H1 (cell line): Measurements from ENCODE around the gene SGSH. TPM values are rescaled to one million over a fixed set of nuclear protein-coding genes. Genes with fewer than 3 reads are reported as not detected.

Source experiments
- CTCF ChIA-PET: fragments of 300-600 bp; sonication (Branson Sonifier 250); formaldehyde crosslinking; loops from one replicate; lab custom pipeline; 2021; ENCODE audit not compliant: partially characterized antibody; lab: Charles Lee
- POLR2A ChIA-PET: fragments of 300-600 bp; sonication (Branson Sonifier 250); formaldehyde crosslinking; loops from one replicate; lab custom pipeline; 2021; ENCODE audit warnings: inconsistent platforms; ENCODE audit not compliant: partially characterized antibody; lab: Charles Lee
- DNase-seq, 2 experiments: peaks; one replicate each; pipeline versions ENCODE4 v3.0.0 to v3.0.0-alpha.2; 2010 to 2022; ENCODE audit warnings: low spot score in 2 of 2, low read depth in 1 of 2, mixed read lengths in 1 of 2
- FAIRE-seq: peaks from 2 replicates; lab custom pipeline; 2011; peaks lifted over from hg19 to GRCh38; lab: Jason Lieb, UNC
- H2AFZ ChIP-seq: 2 replicates; pipeline ENCODE4 v1.8.1; 2012; ENCODE audit warnings: low read length, inconsistent platforms
- H2AK5ac ChIP-seq: 2 replicates; pipeline ENCODE4 v1.6.1; 2013; ENCODE audit warnings: low read depth, low read length
- H2BK120ac ChIP-seq: replicated peaks from 2 replicates; pipeline ENCODE3; 2013; ENCODE audit warnings: low read depth, low read length, inconsistent platforms
- H2BK12ac ChIP-seq: 2 replicates; pipeline ENCODE4 v1.6.1; 2013; ENCODE audit warnings: low read depth, low read length
- H2BK15ac ChIP-seq: 2 replicates; pipeline ENCODE4 v1.6.1; 2013; ENCODE audit warnings: low read length
- H2BK20ac ChIP-seq: 2 replicates; pipeline ENCODE4 v1.6.1; 2013; ENCODE audit warnings: low read length
- H2BK5ac ChIP-seq: 2 replicates; pipeline ENCODE4 v1.6.1; 2013; ENCODE audit warnings: low read depth, low read length
- H3K14ac ChIP-seq: 2 replicates; pipeline ENCODE4 v1.6.1; 2013; ENCODE audit warnings: inconsistent platforms; ENCODE audit not compliant: insufficient read length
- H3K18ac ChIP-seq: 2 replicates; pipeline ENCODE4 v1.6.1; 2013; ENCODE audit warnings: low read length; ENCODE audit errors: extremely low read depth
- H3K23ac ChIP-seq: 2 replicates; pipeline ENCODE4 v1.6.1; 2013; ENCODE audit warnings: inconsistent platforms; ENCODE audit not compliant: insufficient read length
- H3K23me2 ChIP-seq: 2 replicates; pipeline ENCODE4 v1.6.1; 2013; ENCODE audit warnings: low read depth, low read length
- H3K27ac ChIP-seq: 2 replicates; pipeline ENCODE4 v1.6.1; 2011; ENCODE audit warnings: low read depth, low read length, inconsistent platforms
- H3K27me3 ChIP-seq, 4 experiments: replicated peaks in 1 of 4; 1 replicate in 1 of 4; 2 replicates in 3 of 4; pipeline versions ENCODE4 v1.6.1 to v1.8.1; 2011 to 2013; ENCODE audit warnings: low read length in 3 of 4, mild to moderate bottlenecking in 3 of 4, inconsistent platforms in 2 of 4, mixed read lengths in 2 of 4, moderate library complexity in 1 of 4; ENCODE audit not compliant: control insufficient read depth in 3 of 4, insufficient read depth in 3 of 4; ENCODE audit errors: extremely low read depth in 1 of 4
- H3K36me3 ChIP-seq, 4 experiments: 2 replicates each; pipeline versions ENCODE4 v1.6.1 to v1.8.1; 2011 to 2013; ENCODE audit warnings: mild to moderate bottlenecking in 4 of 4, low read length in 3 of 4, moderate library complexity in 2 of 4, control low read depth in 1 of 4, inconsistent platforms in 1 of 4; ENCODE audit not compliant: insufficient read depth in 4 of 4, control insufficient read depth in 2 of 4
- H3K4ac ChIP-seq: replicated peaks from 2 replicates; pipeline ENCODE3; 2013; ENCODE audit warnings: low read length, low read depth, mixed read lengths, inconsistent platforms; ENCODE audit not compliant: insufficient read length
- H3K4me1 ChIP-seq, 4 experiments: replicated peaks in 1 of 4; 1 replicate in 1 of 4; 2 replicates in 3 of 4; pipeline versions ENCODE4 v1.6.1 to v1.8.1; 2011 to 2013; ENCODE audit warnings: low read length in 3 of 4, inconsistent platforms in 2 of 4, mixed read lengths in 1 of 4; ENCODE audit not compliant: insufficient read depth in 4 of 4, control insufficient read depth in 3 of 4
- H3K4me2 ChIP-seq, 2 experiments: 2 replicates each; pipeline versions ENCODE4 v1.6.1 to v1.8.1; 2011 to 2013; ENCODE audit warnings: low read depth in 2 of 2, low read length in 2 of 2, control low read depth in 1 of 2, inconsistent platforms in 1 of 2, mild to moderate bottlenecking in 1 of 2; ENCODE audit not compliant: insufficient read depth in 1 of 2
- H3K4me3 ChIP-seq, 4 experiments: fragments of 200-600, 300-600 bp in 1 of 4; sonication (generic), shearing (Covaris generic), sonication (Bioruptor Twin) in 1 of 4; 2 replicates each; pipeline versions ENCODE4 v1.5.1 to v1.8.1; 2011 to 2016; ENCODE audit warnings: low read length in 4 of 4, low read depth in 3 of 4, control low read depth in 2 of 4, inconsistent platforms in 2 of 4, mild to moderate bottlenecking in 2 of 4, mixed read lengths in 1 of 4, moderate library complexity in 1 of 4; ENCODE audit not compliant: insufficient read depth in 2 of 4; ENCODE audit errors: extremely low read depth in 1 of 4
- H3K56ac ChIP-seq: replicated peaks from 2 replicates; pipeline ENCODE3; 2013; ENCODE audit warnings: low read depth, mild to moderate bottlenecking, mixed read lengths, low read length, inconsistent platforms; ENCODE audit not compliant: insufficient read length
- H3K79me1 ChIP-seq: 2 replicates; pipeline ENCODE4 v1.6.1; 2013; ENCODE audit warnings: low read depth, low read length, control low read depth
- H3K79me2 ChIP-seq, 2 experiments: 2 replicates each; pipeline versions ENCODE4 v1.6.1 to v1.8.1; 2012 to 2013; ENCODE audit warnings: low read length in 2 of 2, mild to moderate bottlenecking in 2 of 2, inconsistent platforms in 1 of 2; ENCODE audit not compliant: insufficient read depth in 2 of 2, control insufficient read depth in 1 of 2
- H3K9ac ChIP-seq, 4 experiments: replicated peaks in 1 of 4; 1 replicate in 1 of 4; 2 replicates in 3 of 4; pipeline versions ENCODE4 v1.6.1 to v1.8.1; 2011 to 2013; ENCODE audit warnings: low read depth in 3 of 4, low read length in 3 of 4, control low read depth in 2 of 4, mild to moderate bottlenecking in 2 of 4, moderate library complexity in 2 of 4, inconsistent platforms in 1 of 4; ENCODE audit errors: extremely low read depth in 1 of 4
- H3K9me3 ChIP-seq, 2 experiments: 2 replicates each; pipeline versions ENCODE4 v1.6.1 to v1.8.1; 2012 to 2013; ENCODE audit warnings: mild to moderate bottlenecking in 2 of 2, moderate library complexity in 2 of 2, control low read depth in 1 of 2, inconsistent platforms in 1 of 2, low read depth in 1 of 2, low read length in 1 of 2, mixed read lengths in 1 of 2; ENCODE audit not compliant: insufficient read depth in 2 of 2
- H4K20me1 ChIP-seq, 2 experiments: replicated peaks in 1 of 2; 2 replicates each; pipeline versions ENCODE3 to v1.8.1; 2011 to 2013; ENCODE audit warnings: inconsistent platforms in 2 of 2, low read length in 2 of 2, mild to moderate bottlenecking in 1 of 2; ENCODE audit not compliant: insufficient read depth in 2 of 2, control insufficient read depth in 1 of 2
- H4K5ac ChIP-seq: 2 replicates; pipeline ENCODE4 v1.6.1; 2013; ENCODE audit warnings: low read length, low read depth, mixed read lengths, inconsistent platforms; ENCODE audit not compliant: insufficient read length
- H4K8ac ChIP-seq: 2 replicates; pipeline ENCODE4 v1.8.0; 2013; ENCODE audit warnings: mild to moderate bottlenecking, moderate library complexity, low read length, inconsistent platforms; ENCODE audit not compliant: insufficient read depth; ENCODE audit errors: extremely low read depth
- H4K91ac ChIP-seq: replicated peaks from 2 replicates; pipeline ENCODE3; 2013; ENCODE audit warnings: low read length, mixed read lengths, inconsistent platforms; ENCODE audit not compliant: insufficient read length
- ASH2L ChIP-seq: fragments of 200-600, 300-600 bp; sonication (generic); IDR thresholded peaks from one replicate; pipeline ENCODE4 v1.7.1; 2017; ENCODE audit warnings: low read length
- CHD2 ChIP-seq: IDR thresholded peaks from 2 replicates; pipeline ENCODE4 v1.6.1; 2012; ENCODE audit warnings: low read length, improper control_type of control experiment
- GABPA ChIP-seq: IDR thresholded peaks from 2 replicates; pipeline ENCODE4 v1.6.1; 2011; ENCODE audit warnings: mild to moderate bottlenecking, low read length, moderate library complexity, borderline replicate concordance; ENCODE audit not compliant: insufficient read depth
- JUND ChIP-seq: IDR thresholded peaks from 2 replicates; pipeline ENCODE4 v1.6.1; 2011; ENCODE audit warnings: mild to moderate bottlenecking, improper control_type of control experiment, low read length
- POLR2AphosphoS5 ChIP-seq: IDR thresholded peaks from 2 replicates; pipeline ENCODE4 v1.6.1; 2011; ENCODE audit warnings: low read depth, low read length
- POU5F1 ChIP-seq: IDR thresholded peaks from 2 replicates; pipeline ENCODE4 v1.6.1; 2011; ENCODE audit warnings: low read depth, mild to moderate bottlenecking, low read length, moderate library complexity
- RAD21 ChIP-seq, 2 experiments: IDR thresholded peaks in 1 of 2; conservative IDR thresholded peaks in 1 of 2; 2 replicates each; pipeline ENCODE4 v1.6.1; 2011; ENCODE audit warnings: low read depth in 2 of 2, low read length in 2 of 2, improper control_type of control experiment in 1 of 2, inconsistent platforms in 1 of 2, mild to moderate bottlenecking in 1 of 2, moderate library complexity in 1 of 2
- SIRT6 ChIP-seq: IDR thresholded peaks from one replicate; pipeline ENCODE4 v1.7.1; 2012; ENCODE audit warnings: low read length, inconsistent platforms
- SIX5 ChIP-seq: IDR thresholded peaks from 2 replicates; pipeline ENCODE4 v1.6.1; 2011; ENCODE audit warnings: mild to moderate bottlenecking, low read depth, low read length
- SUZ12 ChIP-seq: fragments of 200-600 bp; sonication (generic); IDR thresholded peaks from 2 replicates; pipeline ENCODE4 v1.6.1; 2012; ENCODE audit warnings: mild to moderate bottlenecking, inconsistent platforms, low read length, moderate library complexity, mixed read lengths
- YY1 ChIP-seq: IDR thresholded peaks from 2 replicates; pipeline ENCODE4 v1.6.1; 2011; ENCODE audit warnings: low read depth, mild to moderate bottlenecking, low read length
- WGBS, 2 experiments: shearing (Covaris generic) in 1 of 2; methylation state at CpG; one replicate each; pipeline versions ENCODE4 v1.1.6 to v1.1.7; 2013 to 2015; ENCODE audit warnings: low lambda C conversion rate in 2 of 2, mixed read lengths in 2 of 2, inconsistent platforms in 1 of 2, low coverage in 1 of 2, missing lambda C conversion rate in 1 of 2; ENCODE audit not compliant: insufficient replicate concordance in 2 of 2, insufficient coverage in 1 of 2, insufficient read length in 1 of 2; ENCODE audit errors: extremely low coverage in 1 of 2, missing lambda C conversion rate in 1 of 2; 5-methylcytosine and 5-hydroxymethylcytosine counted together
- polyA plus RNA-seq, 7 experiments: library from polyadenylated mRNA; depleted of rRNA in 3 of 7; stranded (reverse) in 5 of 7; unstranded in 2 of 7; fragments of >200 nt in 5 of 7; fragments of 200-250 nt in 2 of 7; gene quantifications; 1 replicate in 5 of 7; 2 replicates in 1 of 7; 4 replicates in 1 of 7; pipeline versions ENCODE4 v1.2.1 to v1.2.3, GENCODE V29; 2011 to 2013; ENCODE audit warnings: missing spikeins in 2 of 7, mixed read lengths in 2 of 7
- total RNA-seq: library from RNA; stranded (reverse); fragmentation: NEBNext Ultra II Directional; extraction: Animal tissue kit (Norgen Biotek cat#: 25700); gene quantifications from 2 replicates; pipeline ENCODE4 v1.2.1, GENCODE V29; 2021
- TF ChIP-seq, protein P1 (sequence below): IDR thresholded peaks from 2 replicates; pipeline ENCODE4 v1.6.1; 2011; ENCODE audit warnings: low read length, improper control_type of control experiment

Gene SGSH
- total and polyA plus RNA-seq, 2 of the 8 experiments (the other 6 are each of a cell fraction or from before 2014, with no cell fraction given): 18.0 to 19.6 TPM

DNA sequence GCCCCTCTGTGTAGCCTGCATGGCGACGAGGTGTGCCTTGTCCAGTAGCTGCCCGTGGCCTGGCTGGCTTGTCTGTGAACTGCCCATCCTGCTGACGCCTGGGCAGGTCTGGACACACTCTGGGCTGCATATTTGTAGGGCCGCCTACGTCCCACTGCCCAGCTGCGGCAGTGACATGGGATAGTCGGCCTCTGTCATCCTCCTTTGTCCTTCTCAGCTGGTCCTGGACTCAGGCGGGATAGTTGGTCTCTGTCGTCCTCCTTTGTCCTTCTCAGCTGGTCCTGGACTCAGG is 35.8 kb downstream of the SGSH start:
- H2BK20ac ChIP-seq: no peak overlapping the region
- H2AK5ac ChIP-seq: no peak overlapping the region
- H3K4ac ChIP-seq: no peak overlapping the region
- no peak overlapping the region for H3K14ac ChIP-seq
- no peaks in the 10 kb centered on the region for H3K36me3 ChIP-seq
- H3K23ac ChIP-seq: no peak overlapping the region
- H3K27me3 ChIP-seq: no peaks in the 10 kb centered on the region
- H3K4me3 ChIP-seq: no peak overlapping the region
- POLR2A ChIA-PET: interaction anchor here (0.6 kb wide), 1 partner anchor 162 kb away, joined by 3 read pairs; no protein-coding TSS in a partner anchor
- CTCF ChIA-PET: interaction anchor here (0.7 to 8.9 kb wide), 12 partner anchors 8 to 181 kb away, joined by 3 to 73 read pairs (median 4); no protein-coding TSS in a partner anchor
- H3K79me1 ChIP-seq: no peaks in the 10 kb centered on the region; the same call in 1 of the 2 replicates
- H3K23me2 ChIP-seq: no peaks in the 10 kb centered on the region
- H4K91ac ChIP-seq: no peak overlapping the region
- H2AFZ ChIP-seq: no peak overlapping the region
- H2BK12ac ChIP-seq: no peak overlapping the region
- peak overlapping the region; percentile 43; the same call in 1 of the 2 replicates for H4K8ac ChIP-seq
- TF ChIP-seq YY1: no peak
- no peak for TF ChIP-seq SUZ12
- no peak for TF ChIP-seq JUND
- TF ChIP-seq CHD2: no peak
- no peak for TF ChIP-seq ASH2L
- TF ChIP-seq POLR2AphosphoS5: no peak
- TF ChIP-seq, protein P1, sequence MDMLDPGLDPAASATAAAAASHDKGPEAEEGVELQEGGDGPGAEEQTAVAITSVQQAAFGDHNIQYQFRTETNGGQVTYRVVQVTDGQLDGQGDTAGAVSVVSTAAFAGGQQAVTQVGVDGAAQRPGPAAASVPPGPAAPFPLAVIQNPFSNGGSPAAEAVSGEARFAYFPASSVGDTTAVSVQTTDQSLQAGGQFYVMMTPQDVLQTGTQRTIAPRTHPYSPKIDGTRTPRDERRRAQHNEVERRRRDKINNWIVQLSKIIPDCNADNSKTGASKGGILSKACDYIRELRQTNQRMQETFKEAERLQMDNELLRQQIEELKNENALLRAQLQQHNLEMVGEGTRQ: no peak
- TF ChIP-seq RAD21 (IDR thresholded peaks at IDR 0.05 in 1 of 2, conservative IDR thresholded peaks at IDR 0.05 in 1 of 2; ENCODE audit: low read depth in 2 of 2, low read length in 2 of 2): no peak
- no peak for TF ChIP-seq SIX5
- TF ChIP-seq SIRT6: no peak
- no peak for TF ChIP-seq POU5F1
- no peak for TF ChIP-seq GABPA
- H2BK120ac ChIP-seq: no peak overlapping the region
- H4K5ac ChIP-seq: no peak overlapping the region
- no peak overlapping the region; a peak in 1 of 7 replicates for H3K9ac ChIP-seq
- FAIRE-seq (no peak), DNase-seq (no peak)
- H3K4me2 ChIP-seq: no peak overlapping the region
- H3K27ac ChIP-seq: no peak overlapping the region
- 83% methylated on average over 10 of the region's 10 CpGs; no CpG with 5 or more reads in 1 of the 2 experiments for WGBS, 2 experiments
- no peaks in the 10 kb centered on the region for H4K20me1 ChIP-seq
- H2BK15ac ChIP-seq: 0 out of 2 replicates have a peak overlapping the region, but pooled peaks have one; percentile 46
- H3K18ac ChIP-seq: no peak overlapping the region
- no peaks in the 10 kb centered on the region for H3K9me3 ChIP-seq
- no peaks in the 10 kb centered on the region for H3K79me2 ChIP-seq
- H2BK5ac ChIP-seq: no peak overlapping the region
- H3K4me1 ChIP-seq: no peaks in the 10 kb centered on the region
- H3K56ac ChIP-seq: no peak overlapping the region
